Heart left ventricle (tissue), 16 donors: Measurements from ENCODE around the gene UGT3A2. TPM values are rescaled to one million over a fixed set of nuclear protein-coding genes. Genes with fewer than 3 reads are reported as not detected.
"Not testable (repeated sequence)": the region's sequence is repeated elsewhere in the genome, so short reads cannot be mapped to it uniquely, and the experiment has no call there.

ENCODE experiments used
- ATAC-seq, 4 donors: fragments of 200-7000 bp; cut with Tn5 transposase; one replicate each; pipeline ENCODE4 v1.9.1; 2020 to 2022; ENCODE audit warnings: moderate library complexity in 4 of 4, mild to moderate bottlenecking in 3 of 4, moderate number of reproducible peaks in 1 of 4
- DNase-seq, 5 donors: peaks; one replicate each; pipeline ENCODE4 v3.0.0-alpha.2; 2020
- H3K27ac ChIP-seq, 12 donors: fragments of 200-600 bp; sonication (generic) in 4 of 12; one replicate each; pipeline versions ENCODE4 v1.5.0 to v1.8.0; 2016 to 2022; ENCODE audit warnings: mild to moderate bottlenecking in 2 of 12
- H3K27me3 ChIP-seq, 9 donors: fragments of 200-600 bp; sonication (generic) in 2 of 9; one replicate each; pipeline versions ENCODE4 v1.5.1 to v1.8.0; 2016 to 2022; ENCODE audit warnings: mild to moderate bottlenecking in 3 of 9
- H3K36me3 ChIP-seq, 9 donors: fragments of 200-600 bp; sonication (generic) in 2 of 9; one replicate each; pipeline versions ENCODE4 v1.5.0 to v1.8.0; 2018 to 2022; ENCODE audit warnings: mild to moderate bottlenecking in 2 of 9
- H3K4me1 ChIP-seq, 12 donors: fragments of 200-600 bp; sonication (generic) in 4 of 12; one replicate each; pipeline versions ENCODE4 v1.5.0 to v1.8.0; 2016 to 2022; ENCODE audit warnings: mild to moderate bottlenecking in 3 of 12
- H3K4me3 ChIP-seq, 12 donors: fragments of 200-600 bp; sonication (generic) in 4 of 12; one replicate each; pipeline versions ENCODE4 v1.5.0 to v1.8.0; 2017 to 2022; ENCODE audit warnings: mild to moderate bottlenecking in 9 of 12, moderate library complexity in 4 of 12
- H3K9me3 ChIP-seq, 12 donors: fragments of 200-600 bp; sonication (generic) in 4 of 12; one replicate each; pipeline versions ENCODE4 v1.5.0 to v1.8.0; 2016 to 2022; ENCODE audit warnings: mild to moderate bottlenecking in 1 of 12
- POLR2A ChIP-seq, 2 donors: fragments of 450-650 bp; IDR thresholded peaks; one replicate each; pipeline ENCODE4 v1.6.1; 2017; ENCODE audit warnings: antibody characterized with exemption in 2 of 2, mild to moderate bottlenecking in 2 of 2, moderate library complexity in 2 of 2
- WGBS, 4 donors: extraction: QIAGEN DNeasy Blood & Tissue Kit in 2 of 4; methylation state at CpG; one replicate each; pipeline versions ENCODE4 v1.1.5 to v1.1.7; 2013 to 2018; 5-methylcytosine and 5-hydroxymethylcytosine counted together
- intact Hi-C, 10 donors: fragments of 100-400 bp; cut with DNase I; formaldehyde crosslinking; loops; one replicate each; pipeline versions ENCODE4 v1.11.1 to v1.14.2; 2022
- polyA plus RNA-seq, 2 donors: library from polyadenylated mRNA; stranded (reverse); fragments of 200-250 nt; gene quantifications; one replicate each; pipeline ENCODE4 v1.2.3, GENCODE V29; 2013
- total RNA-seq, 9 donors: library from RNA; depleted of rRNA in 2 of 9; stranded (reverse); fragments of >200 nt in 2 of 9; fragmentation: NEBNext Ultra II Directional in 3 of 9; extraction: Animal tissue kit (Norgen Biotek cat#: 25700) in 3 of 9; gene quantifications; one replicate each; pipeline versions ENCODE4 v1.1.0 to v1.2.4, GENCODE V29; 2016 to 2023
- TF ChIP-seq, protein P1 (sequence below), 12 donors: fragments of 200-600 bp; sonication (generic) in 4 of 12; IDR thresholded peaks; one replicate each; pipeline versions ENCODE4 v1.5.0 to v1.8.0; 2018 to 2022; ENCODE audit warnings: antibody characterized with exemption in 12 of 12, mild to moderate bottlenecking in 5 of 12
- donor health status: ischemic (EF 13 %, LVEDD 7.1; RV severe dilation, severe dysfunction).
- donor health status: healthy with polysubstance abuse.
- donor health status: DM: no; HTN: yes; CAD: no.
- donor health status: DM: no; HTN: no; CAD: no.
- donor health status: ischemic (EF 25% LVEDD 6.9; RV normal size, moderate dysfunction).
- donor health status: ischemic (EF 25% LVEDD 5.7; RV mildly dilated, moderate dysfunction).
- donor health status: healthy.
- donor health status: DM: yes; HTN: yes; CAD: no.
- donor health status: ischemic (EF 35%, LVEDD 5.7; RV mildly dilated, moderate dysfunction).
- donor health status: nonischemic (EF 11% LVEDD 7.7; RV severe dilation, severe dysfunction).
- donor health status: DM: yes; HTN: yes; CAD: no.
- donor health status: PGD.
- donor health status: ischemic (EF 29% LVEDD 5.4; RV normal size, mild dysfunction).
- donor health status: nonischemic (EF 23%, LVEDD 6.1; RV moderate dilation, normal function).

The UGT3A2 gene
- total and polyA plus RNA-seq, 11 donors: 0.32 TPM; not detected in 10

DNA sequence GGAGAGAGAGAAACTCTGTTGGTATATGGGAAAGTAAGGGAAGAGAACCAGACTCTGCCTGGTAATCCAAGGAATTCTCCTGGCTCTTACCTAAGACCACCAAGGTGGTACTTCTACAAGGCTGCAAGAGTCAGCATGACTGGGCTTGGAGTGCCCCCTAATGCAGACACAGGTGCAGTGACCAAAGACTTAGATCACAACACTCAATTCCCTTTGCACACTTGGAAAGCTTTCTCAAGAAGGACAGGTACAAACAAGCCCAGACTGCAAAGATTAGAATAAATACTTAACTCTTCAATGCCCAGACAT is 25.2 kb downstream of the UGT3A2 start:
- H3K27me3 ChIP-seq: no peaks in the 10 kb centered on the region
- H3K4me1 ChIP-seq: no peaks in the 10 kb centered on the region
- TF ChIP-seq, protein P1, sequence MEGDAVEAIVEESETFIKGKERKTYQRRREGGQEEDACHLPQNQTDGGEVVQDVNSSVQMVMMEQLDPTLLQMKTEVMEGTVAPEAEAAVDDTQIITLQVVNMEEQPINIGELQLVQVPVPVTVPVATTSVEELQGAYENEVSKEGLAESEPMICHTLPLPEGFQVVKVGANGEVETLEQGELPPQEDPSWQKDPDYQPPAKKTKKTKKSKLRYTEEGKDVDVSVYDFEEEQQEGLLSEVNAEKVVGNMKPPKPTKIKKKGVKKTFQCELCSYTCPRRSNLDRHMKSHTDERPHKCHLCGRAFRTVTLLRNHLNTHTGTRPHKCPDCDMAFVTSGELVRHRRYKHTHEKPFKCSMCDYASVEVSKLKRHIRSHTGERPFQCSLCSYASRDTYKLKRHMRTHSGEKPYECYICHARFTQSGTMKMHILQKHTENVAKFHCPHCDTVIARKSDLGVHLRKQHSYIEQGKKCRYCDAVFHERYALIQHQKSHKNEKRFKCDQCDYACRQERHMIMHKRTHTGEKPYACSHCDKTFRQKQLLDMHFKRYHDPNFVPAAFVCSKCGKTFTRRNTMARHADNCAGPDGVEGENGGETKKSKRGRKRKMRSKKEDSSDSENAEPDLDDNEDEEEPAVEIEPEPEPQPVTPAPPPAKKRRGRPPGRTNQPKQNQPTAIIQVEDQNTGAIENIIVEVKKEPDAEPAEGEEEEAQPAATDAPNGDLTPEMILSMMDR (IDR thresholded peaks at IDR 0.05): no peak
- no peak for TF ChIP-seq POLR2A (IDR thresholded peaks at IDR 0.05)
- H3K4me3 ChIP-seq: no peak overlapping the region
- intact Hi-C loops: no loop called here
- H3K36me3 ChIP-seq: no peaks in the 10 kb centered on the region
- DNase-seq (no peak), ATAC-seq (no peak)
- peaks cover 0 to 4% (median 0%) of the 10 kb centered on the region in 12 donors for H3K9me3 ChIP-seq
- H3K27ac ChIP-seq: no peak overlapping the region

DNA sequence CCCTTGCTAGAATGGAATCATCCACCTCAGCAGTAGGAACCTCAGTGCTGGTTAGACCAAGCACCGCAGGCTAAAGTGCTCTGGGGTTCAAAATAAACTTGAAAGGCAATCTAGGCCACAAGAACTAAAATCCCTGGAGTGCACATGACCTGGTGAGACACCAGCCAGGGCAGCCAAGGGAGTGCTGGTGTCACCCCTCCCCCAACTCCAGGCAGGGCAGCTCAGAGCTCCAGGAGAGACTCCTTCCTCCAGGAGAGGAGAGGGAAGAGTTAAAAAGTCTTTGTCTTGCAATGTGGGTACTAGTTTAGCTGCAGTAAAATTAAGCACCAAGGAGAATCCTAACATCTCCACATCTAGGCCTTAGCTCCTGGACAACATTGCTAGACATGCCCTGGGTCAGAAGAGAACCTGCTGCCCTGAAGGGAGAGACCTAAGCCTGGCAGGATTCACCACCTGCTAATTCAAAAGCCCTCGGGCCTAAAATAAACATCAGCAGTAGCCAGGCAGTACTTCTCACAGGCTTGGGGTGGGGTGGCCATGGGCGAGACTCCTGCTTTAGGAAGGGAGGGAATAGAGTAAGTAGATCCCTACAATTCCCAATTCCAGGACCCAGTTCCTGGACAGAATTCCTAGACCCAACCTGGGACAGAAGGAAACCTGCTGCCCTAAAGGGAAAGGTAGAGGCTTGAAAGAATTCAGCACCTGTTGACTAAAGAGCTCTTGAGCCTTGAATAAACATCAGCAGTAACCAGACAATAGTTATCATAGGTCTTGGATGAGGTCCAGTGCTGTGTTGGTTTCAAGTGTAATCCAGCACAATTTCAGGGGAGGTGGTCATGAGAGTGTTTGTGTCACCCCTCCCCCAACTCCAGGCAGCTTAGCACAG is 25.8 kb downstream of the UGT3A2 start:
- H3K4me3 ChIP-seq: no peak overlapping the region
- intact Hi-C loops: no loop called here
- no peaks in the 10 kb centered on the region for H3K4me1 ChIP-seq
- DNase-seq (no peak), ATAC-seq (no peak)
- no peaks in the 10 kb centered on the region for H3K36me3 ChIP-seq
- H3K27me3 ChIP-seq: no peaks in the 10 kb centered on the region
- H3K9me3 ChIP-seq: peaks cover 0 to 4% (median 0%) of the 10 kb centered on the region in 12 donors
- WGBS, 4 donors: 66 to 74% (median 69%) methylated on average over 2 to 3 of the region's 3 CpGs
- no peak overlapping the region for H3K27ac ChIP-seq
- TF ChIP-seq, protein P1 (IDR thresholded peaks at IDR 0.05): no peak
- TF ChIP-seq POLR2A (IDR thresholded peaks at IDR 0.05): no peak

DNA sequence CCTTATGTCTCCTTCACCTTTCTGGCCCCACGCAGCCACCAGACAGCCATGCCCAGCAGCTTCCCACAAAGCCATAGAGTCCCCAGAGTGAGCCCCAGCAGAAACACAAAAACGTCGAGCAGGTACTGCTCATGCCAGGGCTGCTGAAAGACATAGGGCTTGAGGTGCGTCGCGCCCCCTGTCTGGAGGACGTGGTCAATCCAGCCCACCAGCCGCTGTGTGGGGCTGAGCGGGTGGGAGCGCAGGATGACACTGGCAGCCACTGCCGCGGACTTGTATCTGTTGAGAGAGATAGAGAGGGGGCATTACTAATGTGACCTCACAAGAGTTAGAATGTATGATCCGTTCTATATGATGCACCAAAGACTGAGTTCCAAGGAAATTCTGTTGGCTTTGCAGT is 31.0 kb downstream of the UGT3A2 start:
- H3K36me3 ChIP-seq: no peaks in the 10 kb centered on the region
- TF ChIP-seq POLR2A (IDR thresholded peaks at IDR 0.05): no peak
- TF ChIP-seq, protein P1 (IDR thresholded peaks at IDR 0.05): no peak
- no peaks in the 10 kb centered on the region for H3K4me1 ChIP-seq
- ATAC-seq: no peak
- 83 to 92% (median 85%) methylated on average over 13 of the region's 13 CpGs for WGBS, 4 donors
- H3K9me3 ChIP-seq: no peaks in the 10 kb centered on the region
- no peaks in the 10 kb centered on the region for H3K27me3 ChIP-seq
- no peak for DNase-seq
- H3K4me3 ChIP-seq: no peak overlapping the region
- no peak overlapping the region for H3K27ac ChIP-seq
- intact Hi-C loops: no loop called here

DNA sequence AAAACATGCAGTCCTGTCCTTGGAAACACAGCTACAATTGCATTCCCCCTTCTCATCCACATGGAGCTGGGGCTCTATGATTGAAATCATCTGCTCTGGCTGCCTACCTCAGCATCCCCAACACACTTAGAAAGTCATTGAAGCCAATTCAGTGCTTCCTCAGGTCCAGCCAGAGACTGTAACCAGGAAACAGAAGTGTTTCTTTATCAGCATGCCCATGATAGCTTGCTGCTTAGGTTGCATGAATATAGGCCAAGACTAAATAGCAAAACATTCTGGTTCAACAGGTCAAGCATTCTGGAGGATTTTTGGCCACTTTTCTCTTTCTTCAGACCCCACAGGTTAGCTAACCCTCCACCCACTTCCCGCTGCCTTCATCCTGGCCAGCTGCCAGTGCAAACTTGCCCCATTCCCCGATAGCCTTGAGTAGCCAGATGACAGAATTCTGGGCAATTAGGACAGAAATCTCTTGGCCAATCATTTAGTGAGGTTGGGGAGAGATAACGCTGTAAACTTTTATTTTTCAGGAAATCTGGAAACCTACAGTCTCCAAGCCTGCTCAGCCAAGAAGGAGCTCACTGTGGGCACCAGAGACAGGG is 32.0 kb downstream of the UGT3A2 start:
- H3K4me1 ChIP-seq, H3K9me3 ChIP-seq, intact Hi-C loops, H3K27ac ChIP-seq, ATAC-seq, DNase-seq, H3K4me3 ChIP-seq, H3K27me3 ChIP-seq, H3K36me3 ChIP-seq: not testable (repeated sequence)
- WGBS, 4 donors: 42 to 75% (median 55%) methylated on average over 3 of the region's 3 CpGs
